CD4-positive, alpha-beta T cell treated with Interleukin-17A for 4 hours (primary cell): Measurements from ENCODE around the gene GLIS2.

Source experiments
- DNase-seq: peaks from one replicate; pipeline ENCODE4 v3.0.0-alpha.2; 2020; ENCODE audit warnings: mixed read lengths

Gene GLIS2

DNA sequence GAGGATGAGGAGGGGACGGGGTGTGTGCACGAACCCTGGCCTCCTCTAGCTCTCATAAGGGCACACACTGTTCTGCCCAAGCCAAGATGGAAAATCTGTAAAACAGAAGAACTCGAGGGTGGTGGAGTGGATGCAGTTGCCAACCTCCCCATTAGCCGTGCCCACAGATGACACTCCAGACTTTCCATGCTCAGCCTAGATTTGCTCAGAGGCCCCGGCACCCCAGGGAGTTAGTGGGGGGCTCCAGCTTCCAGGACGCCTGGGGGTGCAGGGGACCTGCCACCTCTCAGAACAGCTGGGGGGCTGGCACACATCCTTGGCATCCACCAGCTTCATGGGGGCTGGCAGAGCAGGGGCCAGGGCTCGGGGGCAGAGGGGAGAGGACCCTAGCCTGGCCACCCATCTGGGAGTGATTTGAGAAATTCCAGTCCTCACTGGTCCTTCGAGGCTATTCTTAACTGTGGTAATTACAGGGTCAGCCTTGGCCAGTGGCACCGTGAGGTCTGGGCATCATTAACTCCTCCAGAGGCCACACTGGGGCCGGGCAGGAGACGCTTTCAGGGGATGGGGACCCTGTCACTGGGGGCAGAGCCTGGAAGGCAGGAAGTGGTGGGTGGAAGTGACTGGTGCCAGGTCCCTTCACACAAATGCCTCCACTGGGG, 70.1 kb downstream of the GLIS2 start:
- no peak for DNase-seq

GRCh38 chr16:4386451-4386805, 70.6 kb downstream of the GLIS2 start:
- DNase-seq: no peak

DNA sequence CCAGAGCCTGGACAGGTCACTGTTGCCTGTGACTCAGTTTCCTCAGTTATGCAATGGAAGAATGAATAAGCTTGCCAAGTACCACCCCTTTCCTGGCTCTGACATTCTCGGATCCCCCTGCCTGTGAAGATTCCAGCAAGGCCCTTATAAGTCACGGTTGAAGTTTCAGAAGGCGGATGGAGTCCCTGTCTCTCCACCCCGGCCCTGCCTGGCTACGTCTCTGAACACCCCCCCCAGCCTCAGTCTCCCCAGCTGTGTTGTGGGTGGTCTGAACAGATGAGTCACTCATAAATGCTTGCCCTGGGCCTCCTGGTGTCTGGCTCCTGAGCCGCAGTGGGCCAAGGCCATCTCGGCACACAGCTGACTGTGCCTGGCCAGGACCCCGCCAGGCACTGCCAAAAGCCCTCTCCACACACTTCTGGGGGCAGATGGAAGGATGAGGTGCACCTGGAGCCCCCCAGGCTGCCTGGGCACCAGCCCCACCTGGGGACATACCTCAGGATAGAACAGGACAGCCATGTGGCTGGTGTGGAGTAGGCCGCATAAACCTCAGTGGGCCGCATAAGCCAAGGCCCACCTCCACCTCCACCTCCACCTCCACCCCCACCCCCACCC, 71.2 kb downstream of the GLIS2 start:
- no peak for DNase-seq

GRCh38 chr16:4387781-4388180, 71.9 kb downstream of the GLIS2 start:
- no peak for DNase-seq

- DNase-seq: no peak
These were observed 72.6 kb downstream of the GLIS2 start for GRCh38 chr16:4388271-4389021.
